ENCODE data around the gene KLRF2. TPM values are rescaled to one million over a fixed set of nuclear protein-coding genes. Genes with fewer than 3 reads are reported as not detected.

The KLRF2 gene
- total RNA-seq, 1 experiment from 2014 or later = not detected

DNA sequence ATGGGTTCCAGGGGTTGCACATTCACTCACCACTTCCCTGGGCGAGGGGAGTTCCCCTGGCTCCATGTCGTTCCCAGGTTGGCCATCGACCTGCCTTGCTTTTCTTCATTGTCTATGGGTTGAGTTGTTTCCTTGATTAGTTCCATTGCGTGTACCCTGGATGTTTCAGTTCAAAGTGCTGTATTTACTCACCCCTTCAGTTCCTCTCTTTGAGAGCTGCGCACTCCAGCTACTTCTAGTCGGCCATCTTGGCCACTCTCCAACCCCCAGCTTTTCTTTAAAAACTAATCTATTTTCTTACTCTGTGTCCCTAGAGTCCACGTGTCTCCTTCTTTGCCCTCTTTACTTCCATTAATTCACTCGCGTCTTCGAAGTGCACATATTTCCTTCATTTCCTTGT, 39.2 kb downstream of the KLRF2 start:
- H3K9ac ChIP-seq (ENCODE audit: extremely low read depth, insufficient read length, low read length) = no peak overlapping the region
- H2BK15ac ChIP-seq (ENCODE audit: low read depth, low read length) = no peak overlapping the region
- no CpG with 5 or more reads among the region's 10 CpGs for WGBS (ENCODE audit: extremely low coverage, insufficient read length, low lambda C conversion rate)
- H4K20me1 ChIP-seq (ENCODE audit: control insufficient read depth, insufficient read depth, insufficient read length) = no peaks in the 10 kb centered on the region
- H3T11ph ChIP-seq (ENCODE audit: low read length) = no peak overlapping the region
- H3K4me1 Mint-ChIP-seq = no peaks in the 10 kb centered on the region
- no peak overlapping the region for H2BK12ac ChIP-seq (ENCODE audit: insufficient read length, low read depth, low read length)
- no peak overlapping the region for H2BK120ac ChIP-seq (ENCODE audit: low read depth, low read length, poor library complexity, severe bottlenecking)
- DNase-seq = no peak
- no peak overlapping the region for H3K14ac ChIP-seq (ENCODE audit: insufficient read depth, low read length)
- H3K4me2 ChIP-seq (ENCODE audit: insufficient read depth, insufficient read length, low read length) = no peak overlapping the region
- TF ChIP-seq, protein P1, sequence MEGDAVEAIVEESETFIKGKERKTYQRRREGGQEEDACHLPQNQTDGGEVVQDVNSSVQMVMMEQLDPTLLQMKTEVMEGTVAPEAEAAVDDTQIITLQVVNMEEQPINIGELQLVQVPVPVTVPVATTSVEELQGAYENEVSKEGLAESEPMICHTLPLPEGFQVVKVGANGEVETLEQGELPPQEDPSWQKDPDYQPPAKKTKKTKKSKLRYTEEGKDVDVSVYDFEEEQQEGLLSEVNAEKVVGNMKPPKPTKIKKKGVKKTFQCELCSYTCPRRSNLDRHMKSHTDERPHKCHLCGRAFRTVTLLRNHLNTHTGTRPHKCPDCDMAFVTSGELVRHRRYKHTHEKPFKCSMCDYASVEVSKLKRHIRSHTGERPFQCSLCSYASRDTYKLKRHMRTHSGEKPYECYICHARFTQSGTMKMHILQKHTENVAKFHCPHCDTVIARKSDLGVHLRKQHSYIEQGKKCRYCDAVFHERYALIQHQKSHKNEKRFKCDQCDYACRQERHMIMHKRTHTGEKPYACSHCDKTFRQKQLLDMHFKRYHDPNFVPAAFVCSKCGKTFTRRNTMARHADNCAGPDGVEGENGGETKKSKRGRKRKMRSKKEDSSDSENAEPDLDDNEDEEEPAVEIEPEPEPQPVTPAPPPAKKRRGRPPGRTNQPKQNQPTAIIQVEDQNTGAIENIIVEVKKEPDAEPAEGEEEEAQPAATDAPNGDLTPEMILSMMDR (conservative IDR thresholded peaks at IDR 0.05) = no peak
- no peak overlapping the region for H3K23ac ChIP-seq (ENCODE audit: insufficient read length, low read depth, low read length)
- no peaks in the 10 kb centered on the region for H3K27me3 ChIP-seq (ENCODE audit: insufficient read depth, low read length)
- H4K5ac ChIP-seq (ENCODE audit: insufficient read length, low read depth, low read length) = no peak overlapping the region
- H3K9me3 Mint-ChIP-seq = peaks cover 10 to 14% of the 10 kb centered on the region in 2 experiments; a peak in 4 of 5 replicates
- H3K23me2 ChIP-seq (ENCODE audit: insufficient read length, low read depth, low read length, poor library complexity, severe bottlenecking) = no peaks in the 10 kb centered on the region
- no peak overlapping the region for H3K4ac ChIP-seq (ENCODE audit: low read depth, low read length)
- H2AK5ac ChIP-seq (ENCODE audit: insufficient read length, low read length) = no peak overlapping the region
- H2AFZ ChIP-seq (ENCODE audit: low read length) = no peak overlapping the region
- H4K91ac ChIP-seq (ENCODE audit: insufficient read length, low read depth, low read length) = no peak overlapping the region
- H3K9me3 ChIP-seq (ENCODE audit: control insufficient read depth, low read depth, low read length) = no peaks in the 10 kb centered on the region
- H3K79me1 ChIP-seq (ENCODE audit: insufficient read depth, low read depth, low read length, poor library complexity, severe bottlenecking) = no peaks in the 10 kb centered on the region
- H3K56ac ChIP-seq (ENCODE audit: insufficient read length, low read depth, low read length) = no peak overlapping the region
- no peaks in the 10 kb centered on the region for H3K27me3 Mint-ChIP-seq (ENCODE audit: low read depth)
- H3K4me1 ChIP-seq (ENCODE audit: insufficient read depth, low read length) = no peaks in the 10 kb centered on the region
- no peaks in the 10 kb centered on the region for H3K79me2 ChIP-seq (ENCODE audit: insufficient read depth, low read length)
- H3K36me3 Mint-ChIP-seq (ENCODE audit: insufficient read depth in 1 of 3, low read depth in 3 of 3) = peaks cover 2 to 7% (median 5%) of the 10 kb centered on the region in 3 experiments; a peak in 2 of 7 replicates
- H4K8ac ChIP-seq (replicated peaks; ENCODE audit: insufficient read length, low read depth, low read length) = no peak overlapping the region
- no peak overlapping the region for H3K27ac ChIP-seq (ENCODE audit: insufficient read length, low read depth, low read length)
- H3K18ac ChIP-seq (ENCODE audit: insufficient read length, low read depth, low read length) = no peak overlapping the region
- H2BK5ac ChIP-seq (ENCODE audit: insufficient read length, low read length) = no peak overlapping the region
- H2BK20ac ChIP-seq (ENCODE audit: low read depth, low read length, poor library complexity, severe bottlenecking) = no peak overlapping the region
- no peak overlapping the region for H3K4me3 Mint-ChIP-seq
- no peak overlapping the region; a peak in 1 of 7 replicates for H3K27ac Mint-ChIP-seq

Data from H9 (cell line).